Endothelial cell of umbilical vein (primary cell): ENCODE measurements around the gene COMMD8. TPM values are rescaled to one million over a fixed set of nuclear protein-coding genes. Genes with fewer than 3 reads are reported as not detected.

ENCODE experiments used
- BruUV-seq: library from RNA; stranded (reverse); fragments of 400-500 nt; replicated peaks from 2 replicates; lab custom pipeline; 2021; lab: Mats Ljungman, UMichigan
- CTCF ChIA-PET: fragments of 300-600, 350-600 bp; sonication (Branson Sonifier 250); formaldehyde crosslinking; loops from one replicate; lab custom pipeline; 2021; ENCODE audit warnings: antibody characterized with exemption, inconsistent platforms; lab: Charles Lee
- POLR2A ChIA-PET: fragments of 300-600, 350-600 bp; sonication (Branson Sonifier 250); formaldehyde crosslinking; loops from one replicate; lab custom pipeline; 2021; ENCODE audit warnings: antibody characterized with exemption, inconsistent platforms; lab: Charles Lee
- DNase-seq: peaks from one replicate; pipeline ENCODE4 v3.0.0-alpha.2; 2011; ENCODE audit warnings: low read depth, low spot score
- FAIRE-seq: peaks from 2 replicates; lab custom pipeline; 2011; peaks lifted over from hg19 to GRCh38; lab: Jason Lieb, UNC
- H2AFZ ChIP-seq: 2 replicates; pipeline ENCODE4 v1.6.0; 2012; ENCODE audit warnings: low read depth, low read length, control low read depth, inconsistent platforms
- H3K27ac ChIP-seq: 2 replicates; pipeline ENCODE4 v1.5.1; 2011; ENCODE audit warnings: low read depth, mild to moderate bottlenecking, control low read depth, low read length, moderate library complexity; ENCODE audit not compliant: insufficient read depth
- H3K27me3 ChIP-seq, 2 experiments: 2 replicates each; pipeline versions ENCODE4 v1.6.0 to v1.6.1; 2011; ENCODE audit warnings: low read length in 2 of 2, mixed read lengths in 1 of 2; ENCODE audit not compliant: control insufficient read depth in 2 of 2, insufficient read depth in 2 of 2
- H3K36me3 ChIP-seq, 2 experiments: 2 replicates in 1 of 2; 3 replicates in 1 of 2; pipeline ENCODE4 v1.5.1; 2011; ENCODE audit warnings: low read length in 2 of 2, mild to moderate bottlenecking in 1 of 2, moderate library complexity in 1 of 2; ENCODE audit not compliant: control insufficient read depth in 2 of 2, insufficient read depth in 2 of 2; ENCODE audit errors: extremely low read depth in 1 of 2
- H3K4me1 ChIP-seq: 3 replicates; pipeline ENCODE4 v1.5.1; 2011; ENCODE audit warnings: mild to moderate bottlenecking, low read length; ENCODE audit not compliant: control insufficient read depth, insufficient read depth; ENCODE audit errors: extremely low read depth
- H3K4me2 ChIP-seq: 2 replicates; pipeline ENCODE4 v1.6.1; 2011; ENCODE audit warnings: low read length, control low read depth, mixed read lengths; ENCODE audit not compliant: insufficient read depth
- H3K4me3 ChIP-seq, 3 experiments: fragments of 200-600 bp in 1 of 3; sonication (generic), shearing (Covaris generic) in 1 of 3; replicated peaks in 1 of 3; 2 replicates each; pipeline ENCODE4 v1.5.1; 2011 to 2016; ENCODE audit warnings: control low read depth in 3 of 3, low read length in 3 of 3, mild to moderate bottlenecking in 2 of 3, inconsistent platforms in 1 of 3, low read depth in 1 of 3, moderate library complexity in 1 of 3; ENCODE audit not compliant: insufficient read depth in 1 of 3
- H3K79me2 ChIP-seq: 2 replicates; pipeline ENCODE4 v1.6.0; 2012; ENCODE audit warnings: low read length, inconsistent platforms; ENCODE audit not compliant: control insufficient read depth, insufficient read depth
- H3K9ac ChIP-seq: replicated peaks from 2 replicates; pipeline ENCODE3; 2011; ENCODE audit warnings: low read length, control low read depth; ENCODE audit not compliant: insufficient read depth; ENCODE audit errors: extremely low read depth
- H3K9me1 ChIP-seq: replicated peaks from 3 replicates; pipeline ENCODE4 v1.6.0; 2011; ENCODE audit warnings: mild to moderate bottlenecking, low read length; ENCODE audit not compliant: control insufficient read depth, insufficient read depth; ENCODE audit errors: extremely low read depth
- H3K9me3 ChIP-seq: replicated peaks from 2 replicates; pipeline ENCODE4 v1.5.1; 2012; ENCODE audit warnings: low read length, inconsistent platforms; ENCODE audit not compliant: control insufficient read depth, insufficient read depth
- H4K20me1 ChIP-seq: replicated peaks from 2 replicates; pipeline ENCODE3; 2011; ENCODE audit warnings: mild to moderate bottlenecking, low read length; ENCODE audit not compliant: control insufficient read depth, insufficient read depth; ENCODE audit errors: extremely low read depth
- CTCF ChIP-seq, 2 donors: IDR thresholded peaks; 1 replicate in 1 of 2; 2 replicates in 1 of 2; pipeline ENCODE4 v1.5.1; 2011; ENCODE audit warnings: low read length in 2 of 2, mild to moderate bottlenecking in 2 of 2, moderate library complexity in 2 of 2, control low read depth in 1 of 2, inconsistent platforms in 1 of 2, low read depth in 1 of 2; ENCODE audit not compliant: insufficient read depth in 1 of 2; ENCODE audit errors: extremely low read depth in 1 of 2
- EZH2 ChIP-seq: IDR thresholded peaks from 2 replicates; pipeline ENCODE4 v1.6.1; 2012; ENCODE audit warnings: borderline replicate concordance, low read depth, mild to moderate bottlenecking, moderate library complexity, low read length, inconsistent platforms; ENCODE audit not compliant: severe bottlenecking
- FOS ChIP-seq: IDR thresholded peaks from 2 replicates; pipeline ENCODE4 v1.6.1; 2011; ENCODE audit warnings: mild to moderate bottlenecking, low read length, moderate library complexity, borderline replicate concordance; ENCODE audit not compliant: insufficient read depth
- GATA2 ChIP-seq: IDR thresholded peaks from 2 replicates; pipeline ENCODE4 v1.7.0; 2011; ENCODE audit warnings: low read depth, mild to moderate bottlenecking, moderate library complexity, mixed read lengths, low read length; ENCODE audit not compliant: insufficient read length, insufficient read depth
- JUN ChIP-seq: IDR thresholded peaks from 2 replicates; pipeline ENCODE4 v1.6.1; 2011; ENCODE audit warnings: borderline replicate concordance, low read depth; ENCODE audit not compliant: insufficient read length, insufficient read depth
- MAX ChIP-seq: IDR thresholded peaks from 2 replicates; pipeline ENCODE4 v1.6.1; 2011; ENCODE audit not compliant: insufficient read depth, insufficient read length
- MYC ChIP-seq: IDR thresholded peaks from one replicate; pipeline ENCODE4 v1.6.1; 2011; ENCODE audit warnings: mild to moderate bottlenecking, low read depth, low read length
- POLR2A ChIP-seq: IDR thresholded peaks from 2 replicates; pipeline ENCODE4 v1.6.1; 2012; ENCODE audit warnings: low read depth, mild to moderate bottlenecking, control low read depth, low read length
- POLR2AphosphoS5 ChIP-seq: IDR thresholded peaks from 2 replicates; pipeline ENCODE4 v1.6.1; 2012; ENCODE audit warnings: low read depth, mild to moderate bottlenecking, control low read depth, low read length, moderate library complexity; ENCODE audit not compliant: insufficient read depth
- dilution Hi-C: fragments of 300-500 bp; cut with MboI; formaldehyde crosslinking; loops from one replicate; pipeline ENCODE4 v1.15.0; 2019; ENCODE audit warnings: low sequenced_read_pairs; ENCODE audit not compliant: extremely low pct_ligation_motif_present
- intact Hi-C: fragments of 100-400 bp; cut with micrococcal nuclease; formaldehyde crosslinking; loops from one replicate; pipeline ENCODE4 v1.10.0; 2022
- polyA plus RNA-seq, 4 experiments: library from polyadenylated mRNA; depleted of rRNA in 3 of 4; stranded (reverse) in 3 of 4; unstranded in 1 of 4; fragments of >200 nt; gene quantifications; 2 replicates each; pipeline versions ENCODE4 v1.2.1 to v1.2.3, GENCODE V29; 2011 to 2012; ENCODE audit warnings: missing spikeins in 1 of 4
- total RNA-seq: library from RNA; stranded (reverse); gene quantifications from 2 replicates; pipeline ENCODE4 v1.2.3, GENCODE V29; 2021

COMMD8 gene
- total and polyA plus RNA-seq, 2 donors (not counting 3 experiments of a cell fraction or from before 2014, with no cell fraction given): 4.9 to 22.3 TPM

- FAIRE-seq: no peak
- Histone ChIP-seq H4K20me1 (no peaks in the 10 kb centered on the region), H3K79me2 (peaks cover 4% of the 10 kb centered on the region), H3K27me3 (no peaks in the 10 kb centered on the region), H3K4me3 (no peak overlapping the region), H3K27ac (no peak overlapping the region), H3K4me1 (peaks cover 5% of the 10 kb centered on the region), H3K9me3 (no peaks in the 10 kb centered on the region), H3K9me1 (no peaks in the 10 kb centered on the region), H3K9ac (no peak overlapping the region), H3K4me2 (no peak overlapping the region), H3K36me3 (no peaks in the 10 kb centered on the region), H2AFZ (no peak overlapping the region)
- TF ChIP-seq POLR2AphosphoS5 (no peak), GATA2 (no peak), MAX (no peak), POLR2A (no peak), JUN (no peak), FOS (no peak), EZH2 (no peak), CTCF (IDR thresholded peaks at IDR 0.05; ENCODE audit: extremely low read depth in 1 of 2, insufficient read depth in 1 of 2, low read depth in 1 of 2, low read length in 2 of 2) (no peak), MYC (no peak)
- CTCF ChIA-PET: interaction anchor here (1.4 to 1.9 kb wide), 2 partner anchors 10 to 17 kb away, joined by 3 to 5 read pairs; no protein-coding TSS in a partner anchor
- intact Hi-C loops (loop anchor here (10.0 kb wide), 1 partner anchor 449 kb away; the partner anchor contains the start of gene NFXL1), dilution Hi-C loops (no loop called here)
- POLR2A ChIA-PET: no interaction called here
- BruUV-seq: no TSS peak
- DNase-seq: no peak
These were observed 2.7 kb upstream of the COMMD8 start for GRCh38 chr4:47466056-47466785.
